Measurements from ENCODE around the gene UBE2J1. TPM values are rescaled to one million over a fixed set of nuclear protein-coding genes. Genes with fewer than 3 reads are reported as not detected.

The UBE2J1 gene
- total and polyA plus RNA-seq, 7 experiments from 2014 or later, result 18.8 to 47.7 (median 27.7) TPM

DNA sequence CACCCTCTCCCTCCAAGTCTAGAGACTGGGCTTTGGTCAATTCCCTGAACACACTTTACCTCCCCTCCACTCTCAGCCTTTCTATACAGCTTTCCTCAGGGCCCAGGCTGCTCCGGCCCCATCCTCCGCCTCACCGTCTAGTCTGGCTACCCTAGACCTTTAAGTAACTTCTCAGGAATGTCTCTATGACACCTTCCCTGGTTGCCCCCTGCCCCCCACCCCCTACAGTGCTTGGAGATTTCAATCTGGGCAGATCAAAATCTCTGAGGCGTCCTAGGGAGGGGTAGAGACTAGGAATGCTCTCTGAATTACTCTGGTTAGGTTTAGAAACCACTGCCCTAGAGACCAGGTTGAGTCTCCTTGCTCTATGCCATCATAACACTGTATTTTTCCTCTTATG, 6.1 kb downstream of the UBE2J1 start:
- intact Hi-C loops (cut with micrococcal nuclease), result no loop called here
- no peaks in the 10 kb centered on the region for H3K27me3 Mint-ChIP-seq
- H3K27me3 ChIP-seq (ENCODE audit: control insufficient read depth in 2 of 2, insufficient read depth in 2 of 2, low read length in 2 of 2), result no peaks in the 10 kb centered on the region
- no peak overlapping the region for H3K4me3 ChIP-seq (ENCODE audit: low read length)
- no peak for ATAC-seq
- H3K27ac ChIP-seq (ENCODE audit: low read depth, low read length), result no peak overlapping the region
- no peaks in the 10 kb centered on the region for H3K9me3 ChIP-seq (ENCODE audit: control insufficient read depth in 2 of 3, low read length in 3 of 3)
- H3K36me3 ChIP-seq (ENCODE audit: control insufficient read depth in 2 of 3, insufficient read depth in 3 of 3, low read length in 3 of 3), result peaks cover 0 to 8% (median 1%) of the 10 kb centered on the region in 3 experiments
- H3K9me3 Mint-ChIP-seq, result no peaks in the 10 kb centered on the region
- H3K4me1 Mint-ChIP-seq, result peaks cover 42 to 68% (median 60%) of the 10 kb centered on the region in 7 donors
- no peak overlapping the region for H3K4me3 Mint-ChIP-seq
- CTCF ChIA-PET, result no interaction called here
- H3K4me1 ChIP-seq (ENCODE audit: control insufficient read depth in 2 of 2, insufficient read depth in 2 of 2, low read length in 2 of 2), result peaks cover 14 to 16% of the 10 kb centered on the region in 2 donors
- POLR2A ChIA-PET, result interaction anchor here (1.3 to 7.7 kb wide), 2 partner anchors 12 to 265 kb away, joined by 3 to 90 read pairs; partner anchors contain the start of gene PNRC1
- no peak for DNase-seq
- peak overlapping the region in 5 of 9 donors; percentile 1 to 68 (median 19) for H3K27ac Mint-ChIP-seq
- H3K36me3 Mint-ChIP-seq, result peaks cover 0 to 24% (median 5%) of the 10 kb centered on the region in 5 donors

DNA sequence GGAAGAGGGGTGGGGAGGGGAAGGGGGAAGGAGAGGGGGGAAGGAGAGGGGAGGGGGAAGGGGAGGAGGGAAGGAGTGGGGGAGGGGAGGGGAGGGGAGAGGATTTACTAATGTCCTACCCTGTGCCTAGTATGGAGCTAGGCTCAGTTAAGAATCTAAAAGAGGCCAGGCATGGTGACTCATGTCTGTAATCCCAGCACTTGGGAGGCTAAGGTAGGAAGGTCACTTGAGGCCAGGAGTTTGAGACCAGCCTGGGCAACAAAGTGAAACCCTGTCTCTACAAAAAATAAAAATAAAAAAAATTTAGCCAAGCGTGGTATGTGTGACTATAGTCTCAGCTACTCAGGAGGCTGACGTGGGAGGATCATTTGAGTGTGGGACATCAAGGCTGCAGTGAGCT, 13.0 kb downstream of the UBE2J1 start:
- Mint-ChIP-seq H3K27me3 (no peaks in the 10 kb centered on the region), H3K9me3 (no peaks in the 10 kb centered on the region), H3K4me3 (no peak overlapping the region), H3K27ac (peak overlapping the region in 5 of 9 donors; percentile 8 to 84 (median 53)), H3K4me1 (peaks cover 5 to 14% (median 10%) of the 10 kb centered on the region in 7 donors), H3K36me3 (peaks cover 7 to 34% (median 31%) of the 10 kb centered on the region in 5 donors)
- intact Hi-C loops (cut with micrococcal nuclease), result no loop called here
- Histone ChIP-seq H3K27ac (ENCODE audit: low read depth, low read length) (no peak overlapping the region), H3K4me3 (ENCODE audit: low read length) (no peak overlapping the region), H3K4me1 (ENCODE audit: control insufficient read depth in 2 of 2, insufficient read depth in 2 of 2, low read length in 2 of 2) (no peaks in the 10 kb centered on the region), H3K27me3 (ENCODE audit: control insufficient read depth in 2 of 2, insufficient read depth in 2 of 2, low read length in 2 of 2) (no peaks in the 10 kb centered on the region), H3K36me3 (ENCODE audit: control insufficient read depth in 2 of 3, insufficient read depth in 3 of 3, low read length in 3 of 3) (peaks cover 0 to 47% (median 4%) of the 10 kb centered on the region in 3 experiments), H3K9me3 (ENCODE audit: control insufficient read depth in 2 of 3, low read length in 3 of 3) (no peaks in the 10 kb centered on the region)
- CTCF ChIA-PET, result no interaction called here
- POLR2A ChIA-PET, result interaction anchor here (0.6 kb wide), 1 partner anchor 408 kb away, joined by 3 read pairs; no protein-coding TSS in a partner anchor
- ATAC-seq, result no peak
- no peak for DNase-seq

DNA sequence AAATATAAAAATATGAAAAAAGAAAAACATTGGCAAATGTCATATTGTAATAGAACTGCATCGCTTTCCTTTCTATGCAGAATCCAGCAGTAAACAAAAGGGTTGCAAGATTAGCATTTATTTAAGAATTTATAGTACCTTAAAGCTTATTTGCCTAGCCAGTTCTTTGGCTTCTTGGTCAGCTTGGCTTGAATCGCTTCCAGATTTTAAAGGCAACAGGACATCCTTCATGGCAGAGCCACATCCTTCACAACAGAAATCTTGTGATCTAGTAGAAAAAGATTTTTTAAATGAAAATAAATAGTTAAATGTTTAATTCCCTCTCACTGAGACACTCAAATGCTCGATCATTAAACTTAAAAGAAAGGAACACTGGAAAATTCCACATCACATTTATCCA, 17.4 kb downstream of the UBE2J1 start:
- POLR2A ChIA-PET, result interaction anchor here (1.5 kb wide), 1 partner anchor 12 kb away, joined by 3 read pairs; no protein-coding TSS in a partner anchor
- no peaks in the 10 kb centered on the region for H3K9me3 Mint-ChIP-seq
- intact Hi-C loops (cut with micrococcal nuclease), result no loop called here

DNA sequence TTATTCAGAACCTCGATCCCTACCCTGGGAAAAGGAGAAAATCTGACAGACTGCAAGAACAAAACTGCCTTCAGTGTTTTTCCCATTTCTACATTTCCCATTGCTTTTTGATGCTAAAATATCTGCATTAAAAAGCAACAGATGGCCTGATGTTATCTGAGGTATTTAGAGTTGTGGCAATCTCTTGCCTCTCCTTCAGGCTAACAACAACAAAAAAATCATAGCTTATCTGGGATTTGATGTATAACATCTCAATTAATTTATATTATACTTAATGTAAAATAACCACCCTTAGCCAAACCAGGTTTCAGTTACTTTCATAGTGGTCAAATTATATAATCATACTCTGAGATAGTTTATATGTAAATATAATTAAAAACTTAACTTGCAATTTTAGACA, 21.6 kb downstream of the UBE2J1 start:
- peaks cover 0 to 19% (median 0%) of the 10 kb centered on the region in 3 experiments for H3K36me3 ChIP-seq (ENCODE audit: control insufficient read depth in 2 of 3, insufficient read depth in 3 of 3, low read length in 3 of 3)

More for the DNA sequence above, 17.4 kb downstream of the UBE2J1 start:
- ATAC-seq (no peak), DNase-seq (no peak)
- CTCF ChIA-PET, result no interaction called here
- Histone ChIP-seq H3K27me3 (ENCODE audit: control insufficient read depth in 2 of 2, insufficient read depth in 2 of 2, low read length in 2 of 2) (no peaks in the 10 kb centered on the region), H3K27ac (ENCODE audit: low read depth, low read length) (no peak overlapping the region), H3K4me1 (ENCODE audit: control insufficient read depth in 2 of 2, insufficient read depth in 2 of 2, low read length in 2 of 2) (no peaks in the 10 kb centered on the region), H3K36me3 (ENCODE audit: control insufficient read depth in 2 of 3, insufficient read depth in 3 of 3, low read length in 3 of 3) (peaks cover 0 to 31% (median 0%) of the 10 kb centered on the region in 3 experiments), H3K9me3 (ENCODE audit: control insufficient read depth in 2 of 3, low read length in 3 of 3) (no peaks in the 10 kb centered on the region), H3K4me3 (ENCODE audit: low read length) (no peak overlapping the region)
- no peak overlapping the region for H3K27ac Mint-ChIP-seq
- peaks cover 4 to 44% (median 26%) of the 10 kb centered on the region in 5 donors for H3K36me3 Mint-ChIP-seq
- H3K4me3 Mint-ChIP-seq, result no peak overlapping the region
- H3K27me3 Mint-ChIP-seq, result no peaks in the 10 kb centered on the region
- H3K4me1 Mint-ChIP-seq, result peaks cover 0 to 9% (median 4%) of the 10 kb centered on the region in 7 donors

DNA sequence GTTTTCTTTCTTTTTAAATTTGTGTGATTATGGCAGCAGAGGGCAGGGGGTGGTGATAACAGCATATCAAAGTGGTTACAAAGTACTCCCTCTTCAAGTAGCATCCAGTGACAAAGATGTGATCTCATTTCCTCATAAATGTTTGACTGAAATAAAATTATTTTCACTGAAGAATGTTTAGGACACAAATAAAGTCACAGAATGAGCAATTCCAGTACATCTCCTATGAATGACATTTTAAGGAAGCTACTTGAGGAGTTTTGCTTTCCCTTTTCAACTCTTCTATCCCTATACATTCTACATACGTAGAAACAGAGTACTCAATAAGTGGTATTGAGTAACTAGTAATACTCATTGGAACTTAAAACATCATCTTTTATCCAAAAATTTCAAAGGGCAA, 23.5 kb downstream of the UBE2J1 start:
- no peaks in the 10 kb centered on the region for H3K27me3 Mint-ChIP-seq
- H3K27ac ChIP-seq (ENCODE audit: low read depth, low read length), result no peak overlapping the region
- DNase-seq, result no peak
- peak overlapping the region in 1 of 9 donors; percentile 1 for H3K27ac Mint-ChIP-seq
- no peaks in the 10 kb centered on the region for H3K27me3 ChIP-seq (ENCODE audit: control insufficient read depth in 2 of 2, insufficient read depth in 2 of 2, low read length in 2 of 2)
- H3K36me3 Mint-ChIP-seq, result peaks cover 12 to 58% (median 34%) of the 10 kb centered on the region in 5 donors
- H3K4me3 ChIP-seq (ENCODE audit: low read length), result no peak overlapping the region
- ATAC-seq, result no peak
- no peaks in the 10 kb centered on the region for H3K9me3 ChIP-seq (ENCODE audit: control insufficient read depth in 2 of 3, low read length in 3 of 3)
- H3K36me3 ChIP-seq (ENCODE audit: control insufficient read depth in 2 of 3, insufficient read depth in 3 of 3, low read length in 3 of 3), result peaks cover 0 to 15% (median 0%) of the 10 kb centered on the region in 3 experiments
- H3K4me1 ChIP-seq (ENCODE audit: control insufficient read depth in 2 of 2, insufficient read depth in 2 of 2, low read length in 2 of 2), result no peaks in the 10 kb centered on the region
- ChIA-PET POLR2A (no interaction called here), CTCF (interaction anchor here (1.1 kb wide), 1 partner anchor 39 kb away, joined by 3 read pairs; no protein-coding TSS in a partner anchor)
- peaks cover 0 to 5% (median 0%) of the 10 kb centered on the region in 7 donors for H3K4me1 Mint-ChIP-seq
- H3K4me3 Mint-ChIP-seq, result no peak overlapping the region
- no peaks in the 10 kb centered on the region for H3K9me3 Mint-ChIP-seq
- intact Hi-C loops (cut with micrococcal nuclease), result loop anchor here in 1 of 2 donors (5.0 kb wide), 1 partner anchor 47 kb away; no protein-coding TSS in a partner anchor

More for the DNA sequence above, 21.6 kb downstream of the UBE2J1 start:
- H3K4me1 Mint-ChIP-seq, result peaks cover 0 to 5% (median 0%) of the 10 kb centered on the region in 7 donors
- H3K4me1 ChIP-seq (ENCODE audit: control insufficient read depth in 2 of 2, insufficient read depth in 2 of 2, low read length in 2 of 2), result no peaks in the 10 kb centered on the region
- no peaks in the 10 kb centered on the region for H3K9me3 ChIP-seq (ENCODE audit: control insufficient read depth in 2 of 3, low read length in 3 of 3)
- POLR2A ChIA-PET, result no interaction called here
- no peak for DNase-seq
- no peaks in the 10 kb centered on the region for H3K27me3 ChIP-seq (ENCODE audit: control insufficient read depth in 2 of 2, insufficient read depth in 2 of 2, low read length in 2 of 2)
- no peak for ATAC-seq
- no peak overlapping the region for H3K27ac ChIP-seq (ENCODE audit: low read depth, low read length)
- peaks cover 12 to 59% (median 31%) of the 10 kb centered on the region in 5 donors for H3K36me3 Mint-ChIP-seq
- CTCF ChIA-PET, result no interaction called here
- no peaks in the 10 kb centered on the region for H3K27me3 Mint-ChIP-seq
- intact Hi-C loops (cut with micrococcal nuclease), result no loop called here
- H3K27ac Mint-ChIP-seq, result no peak overlapping the region
- H3K9me3 Mint-ChIP-seq, result no peaks in the 10 kb centered on the region
- no peak overlapping the region for H3K4me3 ChIP-seq (ENCODE audit: low read length)
- H3K4me3 Mint-ChIP-seq, result no peak overlapping the region

DNA sequence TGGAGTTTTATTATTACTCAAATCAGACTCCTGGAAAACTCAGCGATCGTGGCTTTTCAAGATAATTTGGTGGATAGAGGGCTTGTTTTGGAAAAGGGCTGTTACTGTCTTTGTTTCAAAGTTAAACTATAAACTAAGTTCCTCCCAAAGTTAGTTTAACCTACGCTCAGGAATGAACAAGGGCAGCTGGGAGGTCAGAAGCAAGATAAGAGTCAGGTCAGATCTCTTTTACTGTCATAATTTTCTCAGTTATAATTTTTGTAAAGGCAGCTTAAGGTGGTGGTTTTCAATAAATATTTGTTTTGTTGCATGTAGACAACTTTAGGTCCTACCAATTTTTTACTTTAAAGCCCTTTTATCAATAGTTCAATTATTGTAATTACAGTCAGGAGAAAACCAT, 28.2 kb downstream of the UBE2J1 start:
- POLR2A ChIA-PET, result no interaction called here
- Histone ChIP-seq H3K9me3 (ENCODE audit: control insufficient read depth in 2 of 3, low read length in 3 of 3) (no peaks in the 10 kb centered on the region), H3K27me3 (ENCODE audit: control insufficient read depth in 2 of 2, insufficient read depth in 2 of 2, low read length in 2 of 2) (no peaks in the 10 kb centered on the region), H3K27ac (ENCODE audit: low read depth, low read length) (no peak overlapping the region), H3K36me3 (ENCODE audit: control insufficient read depth in 2 of 3, insufficient read depth in 3 of 3, low read length in 3 of 3) (peaks cover 0 to 9% (median 0%) of the 10 kb centered on the region in 3 experiments), H3K4me3 (ENCODE audit: low read length) (no peak overlapping the region), H3K4me1 (ENCODE audit: control insufficient read depth in 2 of 2, insufficient read depth in 2 of 2, low read length in 2 of 2) (no peaks in the 10 kb centered on the region)
- DNase-seq (no peak), ATAC-seq (no peak)
- peaks cover 11 to 55% (median 35%) of the 10 kb centered on the region in 5 donors for H3K36me3 Mint-ChIP-seq
- intact Hi-C loops (cut with micrococcal nuclease), result no loop called here
- no peak overlapping the region for H3K27ac Mint-ChIP-seq
- CTCF ChIA-PET, result no interaction called here
- H3K27me3 Mint-ChIP-seq, result no peaks in the 10 kb centered on the region
- no peaks in the 10 kb centered on the region for H3K9me3 Mint-ChIP-seq
- H3K4me1 Mint-ChIP-seq, result peaks cover 0 to 9% (median 3%) of the 10 kb centered on the region in 7 donors
- H3K4me3 Mint-ChIP-seq, result no peak overlapping the region

DNA sequence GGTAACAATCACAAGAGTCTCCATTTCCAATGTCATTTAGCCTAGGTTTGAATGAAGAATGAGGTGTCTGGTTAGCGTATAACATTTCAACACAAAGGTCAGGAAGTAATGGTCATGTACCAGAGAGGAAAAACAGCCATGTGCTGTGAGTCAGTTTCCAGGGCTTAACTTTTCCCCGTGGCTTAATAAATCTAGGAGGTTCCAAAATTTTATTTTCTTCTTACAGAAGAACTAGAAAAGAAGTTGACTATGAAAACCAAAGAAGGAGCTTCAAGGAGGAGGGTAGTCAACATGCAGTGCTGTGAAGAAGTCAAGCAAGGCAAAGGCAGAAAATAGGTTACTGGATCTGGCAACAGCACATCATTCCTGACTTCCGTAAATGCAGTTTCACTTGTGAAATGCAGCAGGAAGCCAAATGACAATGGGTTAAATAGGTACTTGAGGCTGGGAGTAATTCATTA, 29.0 kb downstream of the UBE2J1 start:
- H3K27me3 Mint-ChIP-seq, result no peaks in the 10 kb centered on the region
- ChIA-PET CTCF (no interaction called here), POLR2A (no interaction called here)
- H3K4me3 ChIP-seq (ENCODE audit: low read length), result no peak overlapping the region
- no peaks in the 10 kb centered on the region for H3K9me3 Mint-ChIP-seq
- no peak overlapping the region for H3K27ac Mint-ChIP-seq
- H3K27ac ChIP-seq (ENCODE audit: low read depth, low read length), result no peak overlapping the region
- DNase-seq (no peak), ATAC-seq (no peak)
- H3K4me1 Mint-ChIP-seq, result peaks cover 0 to 9% (median 4%) of the 10 kb centered on the region in 7 donors
- H3K9me3 ChIP-seq (ENCODE audit: control insufficient read depth in 2 of 3, low read length in 3 of 3), result no peaks in the 10 kb centered on the region
- no peaks in the 10 kb centered on the region for H3K27me3 ChIP-seq (ENCODE audit: control insufficient read depth in 2 of 2, insufficient read depth in 2 of 2, low read length in 2 of 2)
- peaks cover 0 to 1% (median 0%) of the 10 kb centered on the region in 3 experiments for H3K36me3 ChIP-seq (ENCODE audit: control insufficient read depth in 2 of 3, insufficient read depth in 3 of 3, low read length in 3 of 3)
- peaks cover 8 to 51% (median 32%) of the 10 kb centered on the region in 5 donors for H3K36me3 Mint-ChIP-seq
- no peaks in the 10 kb centered on the region for H3K4me1 ChIP-seq (ENCODE audit: control insufficient read depth in 2 of 2, insufficient read depth in 2 of 2, low read length in 2 of 2)
- no peak overlapping the region for H3K4me3 Mint-ChIP-seq
- intact Hi-C loops (cut with micrococcal nuclease), result no loop called here
